Natural killer cell (primary cell): ENCODE measurements around the gene PTPRM. TPM values are rescaled to one million over a fixed set of nuclear protein-coding genes. Genes with fewer than 3 reads are reported as not detected.

ENCODE experiments used
- ATAC-seq, 3 donors: fragments of 150-1000 bp in 2 of 3; fragments of 200-7000 bp in 1 of 3; cut with Tn5 transposase; 1 replicate in 1 of 3; 2 replicates in 2 of 3; pipeline ENCODE4 v1.10.0; 2021; ENCODE audit warnings: mild to moderate bottlenecking in 2 of 3, moderate library complexity in 2 of 3
- DNase-seq, 2 donors: peaks; one replicate each; pipeline versions ENCODE4 v3.0.0 to v3.0.0-alpha.2; 2013 to 2021; ENCODE audit warnings: mixed read lengths in 1 of 2
- H3K27ac ChIP-seq: one replicate; pipeline ENCODE4 v1.5.1; 2013; ENCODE audit warnings: mild to moderate bottlenecking, low read length
- H3K27me3 ChIP-seq: one replicate; pipeline ENCODE4 v1.6.1; 2013; ENCODE audit warnings: low read length; ENCODE audit not compliant: control insufficient read depth, insufficient read depth
- H3K36me3 ChIP-seq: one replicate; pipeline ENCODE4 v1.6.1; 2013; ENCODE audit warnings: low read length; ENCODE audit not compliant: control insufficient read depth, insufficient read depth
- H3K4me1 ChIP-seq: one replicate; pipeline ENCODE4 v1.6.1; 2013; ENCODE audit warnings: low read length; ENCODE audit not compliant: control insufficient read depth, insufficient read depth
- H3K4me3 ChIP-seq: one replicate; pipeline ENCODE4 v1.5.1; 2013; ENCODE audit warnings: low read length
- H3K9me3 ChIP-seq: one replicate; pipeline ENCODE4 v1.6.1; 2013; ENCODE audit warnings: low read length; ENCODE audit not compliant: control insufficient read depth, insufficient read depth
- H3K27ac Mint-ChIP-seq, 2 donors: one replicate each; pipeline ENCODE4 v1.8.0; 2022; ENCODE audit warnings: mild to moderate bottlenecking in 2 of 2, mixed read lengths in 2 of 2, moderate library complexity in 1 of 2
- H3K27me3 Mint-ChIP-seq, 2 donors: one replicate each; pipeline ENCODE4 v1.8.0; 2022; ENCODE audit warnings: low read depth in 2 of 2, mixed read lengths in 2 of 2
- H3K36me3 Mint-ChIP-seq: one replicate; pipeline ENCODE4 v1.8.0; 2022; ENCODE audit warnings: mixed read lengths
- H3K4me1 Mint-ChIP-seq, 2 donors: one replicate each; pipeline ENCODE4 v1.8.0; 2022; ENCODE audit warnings: mixed read lengths in 2 of 2
- H3K4me3 Mint-ChIP-seq: one replicate; pipeline ENCODE4 v1.8.0; 2022; ENCODE audit warnings: mild to moderate bottlenecking, moderate library complexity, mixed read lengths
- H3K9me3 Mint-ChIP-seq, 2 donors: one replicate each; pipeline ENCODE4 v1.8.0; 2022; ENCODE audit warnings: mixed read lengths in 2 of 2
- CTCF ChIP-seq: fragments of 200-600 bp; IDR thresholded peaks from one replicate; pipeline ENCODE4 v1.8.0; 2022; ENCODE audit warnings: antibody characterized with exemption
- WGBS: methylation state at CpG from one replicate; pipeline ENCODE4 v1.1.7; 2013; ENCODE audit warnings: missing lambda C conversion rate; ENCODE audit not compliant: insufficient coverage; 5-methylcytosine and 5-hydroxymethylcytosine counted together
- intact Hi-C: fragments of 100-400 bp; cut with micrococcal nuclease; formaldehyde crosslinking; loops from one replicate; pipeline ENCODE4 v1.14.2; 2022
- total RNA-seq, 4 donors: library from RNA; stranded (reverse); fragments of 120-200 nt in 1 of 4; gene quantifications; one replicate each; pipeline versions ENCODE4 v1.2.3 to v1.2.4, GENCODE V29; 2013 to 2022

Gene PTPRM
- total RNA-seq, 3 donors from 2014 or later (not counting 1 experiment from before 2014, with no cell fraction given) = 5.0 to 13.2 (median 12.1) TPM

- no peaks in the 10 kb centered on the region for H3K27me3 ChIP-seq
- no peak overlapping the region for H3K4me3 ChIP-seq
- Mint-ChIP-seq H3K27ac (no peak overlapping the region), H3K4me3 (no peak overlapping the region), H3K4me1 (no peaks in the 10 kb centered on the region), H3K36me3 (no peaks in the 10 kb centered on the region), H3K27me3 (no peaks in the 10 kb centered on the region), H3K9me3 (peaks cover 0 to 2% of the 10 kb centered on the region in 2 donors)
- no peak for TF ChIP-seq CTCF
- no peak for DNase-seq
- no peaks in the 10 kb centered on the region for H3K36me3 ChIP-seq
- H3K9me3 ChIP-seq = no peaks in the 10 kb centered on the region
- intact Hi-C loops = no loop called here
- WGBS = 90% methylated on average over 4 of the region's 5 CpGs
- H3K27ac ChIP-seq = no peak overlapping the region
- no peak for ATAC-seq
- H3K4me1 ChIP-seq = no peaks in the 10 kb centered on the region
Observed at GRCh38 chr18:8264116-8264515, 697.0 kb downstream of the PTPRM start.

DNA sequence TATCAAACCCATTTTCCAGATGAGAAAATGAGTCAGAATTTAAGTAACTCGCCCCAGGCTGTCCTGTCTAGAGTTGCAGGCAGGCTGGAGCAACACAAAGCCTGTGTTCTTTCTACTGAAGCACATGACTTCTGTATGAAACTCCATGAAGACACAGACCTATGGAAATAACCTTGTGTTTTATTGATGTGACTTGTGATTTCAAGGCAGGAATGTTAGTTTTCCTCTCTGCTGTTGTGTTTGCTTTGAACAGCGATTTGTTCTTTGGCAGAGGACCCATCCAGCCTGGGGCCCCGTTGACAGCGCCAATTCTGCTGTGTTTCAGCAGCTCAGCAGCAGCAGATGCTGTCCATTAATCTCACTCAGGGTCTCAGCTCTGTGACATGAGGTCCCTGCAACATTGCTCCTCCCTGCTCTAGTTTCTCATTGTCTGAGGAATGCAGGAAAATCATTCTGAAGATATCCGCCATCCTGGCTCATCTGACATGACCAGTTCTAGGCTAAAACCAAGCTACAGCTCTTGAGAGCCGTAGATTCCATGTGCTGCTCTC, 697.8 kb downstream of the PTPRM start:
- H3K4me1 ChIP-seq = no peaks in the 10 kb centered on the region
- Mint-ChIP-seq H3K9me3 (peaks cover 0 to 2% of the 10 kb centered on the region in 2 donors), H3K36me3 (no peaks in the 10 kb centered on the region), H3K4me3 (no peak overlapping the region), H3K27ac (no peak overlapping the region), H3K4me1 (no peaks in the 10 kb centered on the region), H3K27me3 (no peaks in the 10 kb centered on the region)
- no peaks in the 10 kb centered on the region for H3K36me3 ChIP-seq
- DNase-seq (no peak), ATAC-seq (no peak)
- H3K27me3 ChIP-seq = no peaks in the 10 kb centered on the region
- intact Hi-C loops = no loop called here
- TF ChIP-seq CTCF = no peak
- no peaks in the 10 kb centered on the region for H3K9me3 ChIP-seq
- 84% methylated on average over 6 of the region's 6 CpGs for WGBS
- H3K4me3 ChIP-seq = no peak overlapping the region
- H3K27ac ChIP-seq = no peak overlapping the region

GRCh38 chr18:8272254-8272653, 705.1 kb downstream of the PTPRM start:
- ATAC-seq (no peak), DNase-seq (no peak)
- Mint-ChIP-seq H3K4me3 (no peak overlapping the region), H3K9me3 (peaks cover 3 to 4% of the 10 kb centered on the region in 2 donors), H3K27ac (no peak overlapping the region), H3K27me3 (peaks cover 0 to 7% of the 10 kb centered on the region in 2 donors), H3K4me1 (no peaks in the 10 kb centered on the region), H3K36me3 (no peaks in the 10 kb centered on the region)
- Histone ChIP-seq H3K36me3 (no peaks in the 10 kb centered on the region), H3K27me3 (no peaks in the 10 kb centered on the region), H3K4me1 (no peaks in the 10 kb centered on the region), H3K9me3 (no peaks in the 10 kb centered on the region), H3K27ac (no peak overlapping the region), H3K4me3 (no peak overlapping the region)
- intact Hi-C loops = no loop called here
- no peak for TF ChIP-seq CTCF

GRCh38 chr18:8274370-8274769, 707.3 kb downstream of the PTPRM start:
- no peaks in the 10 kb centered on the region for H3K9me3 ChIP-seq
- Mint-ChIP-seq H3K27ac (no peak overlapping the region), H3K9me3 (peaks cover 3 to 4% of the 10 kb centered on the region in 2 donors), H3K36me3 (no peaks in the 10 kb centered on the region), H3K4me1 (no peaks in the 10 kb centered on the region), H3K27me3 (peaks cover 0 to 7% of the 10 kb centered on the region in 2 donors), H3K4me3 (no peak overlapping the region)
- ATAC-seq = no peak
- WGBS = 82% methylated on average over 1 of the region's 1 CpG
- H3K4me3 ChIP-seq = no peak overlapping the region
- no peaks in the 10 kb centered on the region for H3K36me3 ChIP-seq
- DNase-seq = no peak
- no peak for TF ChIP-seq CTCF
- H3K27ac ChIP-seq = no peak overlapping the region
- no peaks in the 10 kb centered on the region for H3K27me3 ChIP-seq
- H3K4me1 ChIP-seq = no peaks in the 10 kb centered on the region
- intact Hi-C loops = no loop called here
